ENCODE data around the gene TOGARAM1.

The TOGARAM1 gene

DNA sequence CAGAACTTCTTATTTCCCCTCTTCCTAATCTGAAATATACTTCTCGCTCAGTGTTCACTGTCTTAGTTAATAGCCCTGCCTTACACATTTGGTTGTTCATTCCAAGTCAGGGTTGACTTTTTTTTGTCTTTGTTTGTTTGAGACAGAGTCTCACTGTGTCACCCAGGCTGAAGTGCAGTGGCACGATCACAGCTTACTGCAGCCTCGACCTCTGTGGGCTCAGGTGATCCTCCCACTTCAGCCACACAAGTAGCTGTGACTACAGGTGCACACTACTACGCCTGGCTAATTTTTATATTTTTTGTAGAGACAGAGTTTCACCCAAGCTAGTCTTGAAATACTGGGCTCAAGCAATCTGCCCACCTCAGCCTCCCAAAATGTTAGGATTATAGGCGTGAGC is 79.7 kb downstream of the TOGARAM1 start:
- DNase-seq (ENCODE audit: low spot score): no peak
- in situ Hi-C loops (cut with MboI; ENCODE audit: low sequenced_read_pairs, unreplicated experiment): no loop called here
- TF ChIP-seq, protein P1, sequence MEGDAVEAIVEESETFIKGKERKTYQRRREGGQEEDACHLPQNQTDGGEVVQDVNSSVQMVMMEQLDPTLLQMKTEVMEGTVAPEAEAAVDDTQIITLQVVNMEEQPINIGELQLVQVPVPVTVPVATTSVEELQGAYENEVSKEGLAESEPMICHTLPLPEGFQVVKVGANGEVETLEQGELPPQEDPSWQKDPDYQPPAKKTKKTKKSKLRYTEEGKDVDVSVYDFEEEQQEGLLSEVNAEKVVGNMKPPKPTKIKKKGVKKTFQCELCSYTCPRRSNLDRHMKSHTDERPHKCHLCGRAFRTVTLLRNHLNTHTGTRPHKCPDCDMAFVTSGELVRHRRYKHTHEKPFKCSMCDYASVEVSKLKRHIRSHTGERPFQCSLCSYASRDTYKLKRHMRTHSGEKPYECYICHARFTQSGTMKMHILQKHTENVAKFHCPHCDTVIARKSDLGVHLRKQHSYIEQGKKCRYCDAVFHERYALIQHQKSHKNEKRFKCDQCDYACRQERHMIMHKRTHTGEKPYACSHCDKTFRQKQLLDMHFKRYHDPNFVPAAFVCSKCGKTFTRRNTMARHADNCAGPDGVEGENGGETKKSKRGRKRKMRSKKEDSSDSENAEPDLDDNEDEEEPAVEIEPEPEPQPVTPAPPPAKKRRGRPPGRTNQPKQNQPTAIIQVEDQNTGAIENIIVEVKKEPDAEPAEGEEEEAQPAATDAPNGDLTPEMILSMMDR (IDR thresholded peaks at IDR 0.05; ENCODE audit: borderline replicate concordance, control extremely low read depth, extremely low read depth, insufficient read depth, missing control alignments): no peak

DNA sequence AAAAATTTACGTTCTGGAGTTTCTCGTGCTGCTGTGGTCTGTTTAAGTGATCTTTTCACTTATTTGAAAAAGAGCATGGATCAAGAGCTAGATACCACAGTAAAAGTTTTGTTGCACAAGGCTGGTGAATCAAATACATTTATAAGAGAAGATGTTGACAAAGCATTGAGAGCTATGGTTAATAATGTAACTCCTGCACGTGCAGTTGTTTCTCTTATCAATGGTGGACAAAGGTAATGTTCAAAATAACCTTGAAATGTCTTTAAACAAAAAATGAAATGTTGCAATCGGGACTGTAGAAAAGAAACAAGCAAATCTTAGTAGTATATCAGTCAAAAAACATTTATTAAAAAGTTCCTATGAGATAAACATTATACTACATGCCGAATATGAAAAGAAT is 82.6 kb downstream of the TOGARAM1 start:
- in situ Hi-C loops (cut with MboI; ENCODE audit: low sequenced_read_pairs, unreplicated experiment): no loop called here
- TF ChIP-seq, protein P1 (IDR thresholded peaks at IDR 0.05; ENCODE audit: borderline replicate concordance, control extremely low read depth, extremely low read depth, insufficient read depth, missing control alignments): no peak
- DNase-seq (ENCODE audit: low spot score): no peak

DNA sequence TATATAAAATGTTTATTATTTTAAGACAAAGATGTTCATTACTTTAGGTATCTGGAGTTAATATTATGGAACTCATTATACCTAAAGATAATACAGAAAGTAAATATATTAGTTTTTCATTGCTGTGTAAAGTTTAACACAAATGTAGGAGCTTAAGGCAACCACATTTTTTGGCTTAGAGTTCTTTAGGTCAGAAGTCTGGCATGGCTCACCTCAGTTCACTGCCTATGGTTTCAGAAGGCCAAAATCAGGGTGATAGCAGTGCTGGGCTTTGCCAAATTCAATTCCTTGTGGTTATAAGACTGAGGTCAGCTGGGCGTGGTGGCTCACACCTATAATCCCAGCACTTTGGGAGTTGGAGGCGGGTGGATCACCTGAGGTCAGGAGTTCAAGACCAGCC is 86.4 kb downstream of the TOGARAM1 start:
- in situ Hi-C loops (cut with MboI; ENCODE audit: low sequenced_read_pairs, unreplicated experiment): no loop called here
- TF ChIP-seq, protein P1 (IDR thresholded peaks at IDR 0.05; ENCODE audit: borderline replicate concordance, control extremely low read depth, extremely low read depth, insufficient read depth, missing control alignments): no peak
- no peak for DNase-seq (ENCODE audit: low spot score)

DNA sequence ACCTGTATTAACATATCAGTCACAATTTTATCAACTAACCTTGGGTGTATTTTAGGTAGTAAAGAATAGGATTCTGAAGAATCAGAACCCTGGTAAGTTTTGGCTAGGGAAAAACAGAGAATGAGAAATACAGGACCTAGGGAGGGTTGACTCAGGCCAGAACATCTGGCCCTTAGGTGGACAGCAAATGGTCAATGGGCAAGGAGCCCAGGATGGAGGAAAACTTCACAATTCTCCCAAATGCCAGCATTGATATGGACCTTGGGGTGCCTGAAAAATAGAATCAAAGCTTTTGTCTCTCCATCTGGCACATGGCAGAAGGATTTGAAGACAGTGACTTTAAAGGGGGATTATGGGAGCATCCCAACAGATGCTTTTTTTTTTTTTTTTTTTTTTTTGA is 89.2 kb downstream of the TOGARAM1 start:
- TF ChIP-seq, protein P1 (IDR thresholded peaks at IDR 0.05; ENCODE audit: borderline replicate concordance, control extremely low read depth, extremely low read depth, insufficient read depth, missing control alignments): no peak
- in situ Hi-C loops (cut with MboI; ENCODE audit: low sequenced_read_pairs, unreplicated experiment): no loop called here
- DNase-seq (ENCODE audit: low spot score): no peak

DNA sequence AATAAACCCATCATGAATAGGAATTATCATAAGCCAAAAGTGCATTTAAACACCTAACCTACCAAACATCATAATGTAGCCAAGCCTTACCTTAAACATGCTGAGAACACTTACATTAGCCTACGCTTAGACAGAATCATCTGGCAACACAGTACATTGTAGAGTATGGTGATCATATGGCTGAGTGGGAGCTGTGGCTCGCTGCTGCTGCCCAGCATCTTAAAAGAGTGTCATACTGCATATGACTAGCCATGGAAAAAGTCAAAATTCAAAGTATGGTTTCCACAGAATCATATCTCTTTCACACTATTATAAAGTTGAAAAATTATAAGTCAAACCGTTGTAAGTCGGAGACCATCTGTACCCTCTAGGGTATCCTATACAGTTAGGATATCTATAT is 89.9 kb downstream of the TOGARAM1 start:
- TF ChIP-seq, protein P1 (IDR thresholded peaks at IDR 0.05; ENCODE audit: borderline replicate concordance, control extremely low read depth, extremely low read depth, insufficient read depth, missing control alignments): no peak
- in situ Hi-C loops (cut with MboI; ENCODE audit: low sequenced_read_pairs, unreplicated experiment): no loop called here
- no peak for DNase-seq (ENCODE audit: low spot score)

DNA sequence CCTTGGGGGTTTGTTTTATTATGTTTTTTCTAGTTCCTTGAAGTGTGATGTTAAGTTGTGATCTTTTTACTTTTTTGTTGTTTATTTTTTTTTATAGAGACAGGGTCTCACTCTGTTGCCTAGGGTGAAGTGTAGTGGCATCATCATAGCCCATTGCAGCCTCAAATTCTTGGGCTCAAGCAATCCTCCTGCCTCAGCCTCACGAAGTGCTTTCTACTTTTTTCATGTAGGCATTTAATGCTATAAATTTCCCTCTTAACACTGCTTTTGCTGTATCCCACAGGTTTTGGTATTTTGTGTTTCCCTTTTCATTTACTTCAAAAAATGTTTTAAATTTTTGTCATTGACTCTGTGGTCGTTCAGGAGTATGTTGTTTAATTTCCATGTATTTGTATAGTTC is 95.4 kb downstream of the TOGARAM1 start:
- no peak for DNase-seq (ENCODE audit: low spot score)
- TF ChIP-seq, protein P1 (IDR thresholded peaks at IDR 0.05; ENCODE audit: borderline replicate concordance, control extremely low read depth, extremely low read depth, insufficient read depth, missing control alignments): no peak
- in situ Hi-C loops (cut with MboI; ENCODE audit: low sequenced_read_pairs, unreplicated experiment): no loop called here

DNA sequence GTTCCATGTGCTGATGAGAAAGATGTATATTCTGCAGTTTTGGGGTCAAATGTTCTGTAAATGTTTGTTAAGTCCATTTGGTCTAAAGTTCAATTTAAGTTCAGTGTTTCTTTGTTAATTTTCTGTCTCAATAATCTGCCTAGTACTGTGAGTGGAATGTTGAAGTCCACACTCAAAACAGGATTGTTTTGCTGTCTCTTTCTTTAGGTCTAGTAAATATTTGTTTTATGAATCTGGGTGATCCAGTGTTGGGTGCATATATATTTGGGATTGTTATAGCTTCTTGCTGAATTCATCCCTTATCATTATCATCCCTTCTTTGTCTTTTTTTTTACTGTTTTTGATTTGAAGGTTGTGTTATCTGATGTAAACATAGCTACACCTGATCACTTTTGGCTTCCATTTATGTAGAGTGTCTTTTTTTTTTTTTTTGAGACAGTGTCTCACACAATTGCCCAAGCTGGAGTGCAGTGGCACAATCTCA is 95.9 kb downstream of the TOGARAM1 start:
- in situ Hi-C loops (cut with MboI; ENCODE audit: low sequenced_read_pairs, unreplicated experiment): no loop called here
- TF ChIP-seq, protein P1 (IDR thresholded peaks at IDR 0.05; ENCODE audit: borderline replicate concordance, control extremely low read depth, extremely low read depth, insufficient read depth, missing control alignments): no peak

More for the DNA sequence above, 95.9 kb downstream of the TOGARAM1 start:
- no peak for DNase-seq (ENCODE audit: low spot score)

Measured in GM13976 (cell line).